ENCODE measurements around the gene MPDZ. TPM values are rescaled to one million over a fixed set of nuclear protein-coding genes. Genes with fewer than 3 reads are reported as not detected.

Gene MPDZ
- total RNA-seq, 3 donors from 2014 or later (not counting 1 experiment from before 2014, with no cell fraction given): not detected

DNA sequence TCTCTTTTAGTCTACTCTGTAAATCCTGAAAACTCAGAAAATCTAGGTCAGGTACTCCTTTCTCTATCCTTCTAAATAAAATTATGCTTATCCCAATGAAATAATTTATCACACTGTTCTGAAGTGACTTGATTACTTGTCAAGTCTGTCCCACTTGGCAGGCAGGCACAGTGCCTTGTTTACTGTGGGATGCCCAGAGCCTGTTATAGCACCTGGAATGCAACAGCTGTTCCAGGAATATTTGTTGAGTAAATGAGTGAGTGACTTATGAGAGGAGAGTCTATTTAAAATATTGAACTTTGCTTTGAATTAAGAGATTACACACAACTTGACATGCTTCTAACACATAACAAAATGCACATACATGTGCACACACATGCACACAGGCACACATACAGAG is 130.0 kb downstream of the MPDZ start:
- Histone ChIP-seq H3K27ac (ENCODE audit: low read length) (no peak overlapping the region), H3K9me3 (ENCODE audit: control insufficient read depth, insufficient read depth, low read length) (no peaks in the 10 kb centered on the region), H3K36me3 (ENCODE audit: control insufficient read depth, insufficient read depth, low read length) (no peaks in the 10 kb centered on the region), H3K4me3 (ENCODE audit: low read length) (no peak overlapping the region), H3K4me1 (ENCODE audit: control insufficient read depth, insufficient read depth, low read length) (no peaks in the 10 kb centered on the region), H3K27me3 (ENCODE audit: control insufficient read depth, insufficient read depth, low read length) (no peaks in the 10 kb centered on the region)
- ATAC-seq (no peak), DNase-seq (no peak)
- intact Hi-C loops (cut with micrococcal nuclease): no loop called here
- H3K36me3 Mint-ChIP-seq: no peaks in the 10 kb centered on the region
- peaks cover 7 to 9% of the 10 kb centered on the region in 2 donors for H3K9me3 Mint-ChIP-seq
- no peaks in the 10 kb centered on the region for H3K27me3 Mint-ChIP-seq (ENCODE audit: low read depth in 2 of 2)
- TF ChIP-seq, protein P1, sequence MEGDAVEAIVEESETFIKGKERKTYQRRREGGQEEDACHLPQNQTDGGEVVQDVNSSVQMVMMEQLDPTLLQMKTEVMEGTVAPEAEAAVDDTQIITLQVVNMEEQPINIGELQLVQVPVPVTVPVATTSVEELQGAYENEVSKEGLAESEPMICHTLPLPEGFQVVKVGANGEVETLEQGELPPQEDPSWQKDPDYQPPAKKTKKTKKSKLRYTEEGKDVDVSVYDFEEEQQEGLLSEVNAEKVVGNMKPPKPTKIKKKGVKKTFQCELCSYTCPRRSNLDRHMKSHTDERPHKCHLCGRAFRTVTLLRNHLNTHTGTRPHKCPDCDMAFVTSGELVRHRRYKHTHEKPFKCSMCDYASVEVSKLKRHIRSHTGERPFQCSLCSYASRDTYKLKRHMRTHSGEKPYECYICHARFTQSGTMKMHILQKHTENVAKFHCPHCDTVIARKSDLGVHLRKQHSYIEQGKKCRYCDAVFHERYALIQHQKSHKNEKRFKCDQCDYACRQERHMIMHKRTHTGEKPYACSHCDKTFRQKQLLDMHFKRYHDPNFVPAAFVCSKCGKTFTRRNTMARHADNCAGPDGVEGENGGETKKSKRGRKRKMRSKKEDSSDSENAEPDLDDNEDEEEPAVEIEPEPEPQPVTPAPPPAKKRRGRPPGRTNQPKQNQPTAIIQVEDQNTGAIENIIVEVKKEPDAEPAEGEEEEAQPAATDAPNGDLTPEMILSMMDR (IDR thresholded peaks at IDR 0.05): no peak
- H3K27ac Mint-ChIP-seq: no peak overlapping the region
- no peak overlapping the region for H3K4me3 Mint-ChIP-seq
- no peaks in the 10 kb centered on the region for H3K4me1 Mint-ChIP-seq

DNA sequence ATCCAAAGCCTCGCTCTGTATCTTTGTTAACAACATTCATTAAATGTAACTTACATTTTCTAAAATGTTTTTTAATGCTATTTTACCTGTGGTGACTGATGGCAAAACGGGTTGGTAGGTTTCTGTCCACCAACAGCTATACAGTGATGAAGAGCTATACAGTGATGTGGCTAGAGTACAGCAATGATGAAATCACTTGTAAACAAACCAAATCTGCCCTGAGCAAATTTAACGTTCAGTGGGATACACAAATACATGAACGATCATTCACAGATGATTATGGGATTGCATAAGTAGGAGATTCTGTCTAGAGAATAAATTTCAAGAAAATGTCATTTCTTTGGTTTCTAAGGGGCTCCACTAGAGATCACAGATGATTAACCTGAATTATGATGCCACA is 132.7 kb downstream of the MPDZ start:
- intact Hi-C loops (cut with micrococcal nuclease): no loop called here
- Histone ChIP-seq H3K27ac (ENCODE audit: low read length) (no peak overlapping the region), H3K9me3 (ENCODE audit: control insufficient read depth, insufficient read depth, low read length) (no peaks in the 10 kb centered on the region), H3K27me3 (ENCODE audit: control insufficient read depth, insufficient read depth, low read length) (no peaks in the 10 kb centered on the region), H3K4me1 (ENCODE audit: control insufficient read depth, insufficient read depth, low read length) (no peaks in the 10 kb centered on the region), H3K4me3 (ENCODE audit: low read length) (no peak overlapping the region), H3K36me3 (ENCODE audit: control insufficient read depth, insufficient read depth, low read length) (no peaks in the 10 kb centered on the region)
- Mint-ChIP-seq H3K4me3 (no peak overlapping the region), H3K36me3 (no peaks in the 10 kb centered on the region), H3K27ac (no peak overlapping the region), H3K27me3 (ENCODE audit: low read depth in 2 of 2) (no peaks in the 10 kb centered on the region), H3K9me3 (peaks cover 2 to 7% of the 10 kb centered on the region in 2 donors), H3K4me1 (no peaks in the 10 kb centered on the region)
- WGBS (ENCODE audit: insufficient coverage): 70% methylated on average over 3 of the region's 4 CpGs
- TF ChIP-seq, protein P1 (IDR thresholded peaks at IDR 0.05): no peak
- ATAC-seq (no peak), DNase-seq (no peak)

DNA sequence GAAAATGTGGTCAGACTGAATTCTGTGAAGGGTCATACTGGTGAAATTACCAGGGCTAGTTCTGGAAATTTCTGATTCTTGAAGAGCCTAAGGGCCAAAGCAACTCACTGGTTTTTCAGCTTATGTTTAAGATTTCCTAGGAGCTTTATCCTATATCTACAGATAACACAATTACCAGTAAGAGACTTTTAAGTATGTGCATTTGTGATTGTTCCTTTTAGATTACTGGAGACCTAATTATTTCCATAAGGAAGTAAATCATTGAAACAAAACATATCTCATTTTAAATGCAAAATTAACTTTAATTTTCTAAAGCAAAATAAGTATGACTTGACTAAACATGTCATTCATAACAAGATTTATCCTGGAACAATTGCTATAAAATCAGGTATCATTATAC is 134.2 kb downstream of the MPDZ start:
- TF ChIP-seq, protein P1 (IDR thresholded peaks at IDR 0.05): no peak
- no peaks in the 10 kb centered on the region for H3K27me3 Mint-ChIP-seq (ENCODE audit: low read depth in 2 of 2)
- Histone ChIP-seq H3K27me3 (ENCODE audit: control insufficient read depth, insufficient read depth, low read length) (no peaks in the 10 kb centered on the region), H3K9me3 (ENCODE audit: control insufficient read depth, insufficient read depth, low read length) (no peaks in the 10 kb centered on the region), H3K4me1 (ENCODE audit: control insufficient read depth, insufficient read depth, low read length) (no peaks in the 10 kb centered on the region), H3K27ac (ENCODE audit: low read length) (no peak overlapping the region), H3K4me3 (ENCODE audit: low read length) (no peak overlapping the region), H3K36me3 (ENCODE audit: control insufficient read depth, insufficient read depth, low read length) (no peaks in the 10 kb centered on the region)
- H3K27ac Mint-ChIP-seq: no peak overlapping the region
- no peaks in the 10 kb centered on the region for H3K4me1 Mint-ChIP-seq
- intact Hi-C loops (cut with micrococcal nuclease): no loop called here
- H3K9me3 Mint-ChIP-seq: peaks cover 3 to 7% of the 10 kb centered on the region in 2 donors
- DNase-seq (no peak), ATAC-seq (no peak)
- no peak overlapping the region for H3K4me3 Mint-ChIP-seq
- no peaks in the 10 kb centered on the region for H3K36me3 Mint-ChIP-seq

DNA sequence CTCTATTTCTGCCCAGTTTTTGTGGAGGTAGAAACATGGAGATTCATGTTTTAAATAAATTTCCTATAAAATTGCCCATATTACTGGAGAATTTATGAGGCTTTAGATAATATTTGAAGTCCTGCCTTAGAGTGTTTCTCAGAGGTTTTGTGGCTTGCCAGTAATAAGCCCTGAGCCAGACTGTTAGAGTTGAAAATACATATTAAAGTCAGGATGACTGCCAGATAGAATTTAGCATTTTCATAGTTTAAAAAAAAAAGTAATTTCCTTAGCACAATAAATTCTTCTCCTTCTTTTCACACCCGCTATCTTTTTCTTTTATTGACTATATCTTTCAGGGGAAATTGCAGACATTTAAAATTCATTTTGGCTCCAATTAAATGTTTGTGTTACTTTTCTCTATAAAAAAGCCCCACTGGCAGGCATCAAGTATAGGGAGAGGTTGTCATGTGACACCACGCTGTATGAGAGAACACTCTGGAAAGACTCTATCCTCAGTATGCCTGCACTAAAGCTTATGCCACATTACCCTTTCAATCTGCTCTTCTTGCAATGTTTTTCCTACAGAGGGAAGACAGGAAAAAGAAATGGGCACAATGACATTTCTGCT is 135.2 kb downstream of the MPDZ start:
- peaks cover 3 to 7% of the 10 kb centered on the region in 2 donors for H3K9me3 Mint-ChIP-seq
- no peaks in the 10 kb centered on the region for H3K4me1 Mint-ChIP-seq
- no peaks in the 10 kb centered on the region for H3K27me3 ChIP-seq (ENCODE audit: control insufficient read depth, insufficient read depth, low read length)
- no peaks in the 10 kb centered on the region for H3K9me3 ChIP-seq (ENCODE audit: control insufficient read depth, insufficient read depth, low read length)
- H3K4me1 ChIP-seq (ENCODE audit: control insufficient read depth, insufficient read depth, low read length): no peaks in the 10 kb centered on the region
- DNase-seq (no peak), ATAC-seq (no peak)
- H3K4me3 ChIP-seq (ENCODE audit: low read length): no peak overlapping the region
- H3K36me3 ChIP-seq (ENCODE audit: control insufficient read depth, insufficient read depth, low read length): no peaks in the 10 kb centered on the region
- 100% methylated on average over 1 of the region's 2 CpGs for WGBS (ENCODE audit: insufficient coverage)
- TF ChIP-seq, protein P1 (IDR thresholded peaks at IDR 0.05): no peak
- no peaks in the 10 kb centered on the region for H3K27me3 Mint-ChIP-seq (ENCODE audit: low read depth in 2 of 2)
- H3K4me3 Mint-ChIP-seq: no peak overlapping the region
- no peak overlapping the region for H3K27ac Mint-ChIP-seq
- no peak overlapping the region for H3K27ac ChIP-seq (ENCODE audit: low read length)
- intact Hi-C loops (cut with micrococcal nuclease): no loop called here
- H3K36me3 Mint-ChIP-seq: no peaks in the 10 kb centered on the region

All from natural killer cell (primary cell).